GM19239 (cell line): ENCODE measurements around the gene MID1.

Experiments used
- DNase-seq: peaks from one replicate; pipeline ENCODE4 v3.0.0; 2011; ENCODE audit warnings: low spot score; ENCODE audit not compliant: insufficient read length
- FAIRE-seq: peaks from 2 replicates; lab custom pipeline; 2011; peaks lifted over from hg19 to GRCh38; lab: Jason Lieb, UNC

Gene MID1

DNA sequence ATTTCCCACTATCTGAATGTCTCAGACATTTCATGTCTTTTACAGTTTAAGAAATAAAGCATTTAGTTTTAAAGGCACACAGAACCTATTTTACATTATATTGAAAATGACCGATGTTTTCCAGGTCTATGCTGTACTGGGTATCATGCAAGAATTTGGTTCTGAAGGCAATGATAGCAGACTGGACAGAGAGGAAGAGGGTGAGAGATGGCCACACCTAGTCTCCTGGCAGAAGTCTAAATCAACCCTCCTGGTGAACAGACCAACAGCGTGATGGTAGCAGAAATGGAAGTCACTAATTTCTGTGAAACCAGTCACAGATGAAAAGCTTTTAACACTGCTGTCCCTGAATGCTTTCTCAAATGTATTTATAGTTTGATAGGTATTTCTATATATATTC lies 41.9 kb downstream of the MID1 start:
- DNase-seq (no peak), FAIRE-seq (no peak)

DNA sequence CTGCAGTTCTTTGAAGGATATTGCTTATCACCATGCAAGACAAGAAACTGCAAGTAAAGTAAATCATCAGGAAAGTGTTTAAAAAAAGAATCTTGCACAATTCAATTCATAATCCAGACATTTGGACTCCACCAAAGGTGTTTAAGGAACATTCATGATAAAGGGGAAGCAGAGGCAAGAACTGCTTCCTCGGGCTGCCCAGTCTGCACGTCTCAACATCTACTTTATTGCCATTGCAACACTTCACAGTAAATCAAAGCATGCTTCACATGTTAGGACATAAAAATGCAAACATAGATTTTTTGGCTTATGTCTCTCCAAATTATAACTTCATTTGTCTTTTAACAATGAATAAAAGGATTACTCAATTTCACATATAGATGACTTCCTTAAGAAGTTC lies 42.5 kb downstream of the MID1 start:
- DNase-seq (no peak), FAIRE-seq (no peak)

DNA sequence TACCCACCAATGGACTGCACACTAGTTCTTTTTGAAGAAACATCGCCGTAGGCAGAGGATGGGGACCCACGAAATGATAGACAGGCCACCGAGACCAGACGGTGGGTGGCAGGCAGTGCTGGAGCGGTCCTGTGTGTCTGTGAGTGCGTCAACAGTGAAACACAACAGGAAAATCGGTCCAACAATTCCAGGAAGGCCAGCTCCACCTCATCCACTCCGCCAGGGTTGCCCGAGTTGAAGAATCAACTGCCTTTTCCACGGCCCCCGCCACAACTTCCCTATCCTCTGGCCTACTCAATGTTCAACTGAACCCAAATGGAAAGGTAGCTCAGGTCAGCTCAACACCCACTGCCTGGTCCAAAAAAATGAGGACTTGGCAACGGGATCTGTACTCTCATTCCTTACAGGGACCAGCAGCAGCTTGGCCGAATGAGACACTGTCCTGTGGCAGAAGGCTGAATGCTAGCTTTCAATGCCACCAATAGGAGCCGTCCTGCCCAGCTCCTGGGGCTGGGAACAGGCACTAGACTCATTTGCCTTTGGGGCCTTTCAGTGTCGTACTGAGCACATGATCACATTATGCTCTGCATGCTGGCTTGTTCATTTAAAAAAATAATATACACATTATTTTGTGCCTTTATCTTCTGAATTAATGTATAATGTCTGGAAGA lies 43.5 kb downstream of the MID1 start:
- DNase-seq (no peak), FAIRE-seq (no peak)

DNA sequence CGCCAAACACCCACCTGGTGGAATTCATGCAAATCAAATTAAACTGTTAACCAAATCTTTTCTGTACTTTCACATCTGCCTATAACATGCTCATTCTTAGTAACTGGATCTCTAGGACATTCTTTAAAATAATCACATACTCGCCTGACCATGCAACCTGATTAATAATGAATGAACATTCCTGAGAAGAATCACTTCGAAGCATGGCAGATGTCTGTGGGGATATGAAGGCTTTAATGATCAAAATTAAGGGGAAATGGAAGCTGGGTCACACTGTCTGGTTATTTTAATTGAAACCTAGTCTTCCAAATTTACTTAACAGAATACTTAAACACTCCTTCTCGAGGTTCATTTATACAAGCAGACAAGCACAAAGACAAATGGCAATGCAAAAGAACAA lies 44.2 kb downstream of the MID1 start:
- FAIRE-seq (no peak), DNase-seq (no peak)

GRCh38 chrX:10574663-10575062 lies 45.7 kb downstream of the MID1 start:
- FAIRE-seq (no peak), DNase-seq (no peak)

DNA sequence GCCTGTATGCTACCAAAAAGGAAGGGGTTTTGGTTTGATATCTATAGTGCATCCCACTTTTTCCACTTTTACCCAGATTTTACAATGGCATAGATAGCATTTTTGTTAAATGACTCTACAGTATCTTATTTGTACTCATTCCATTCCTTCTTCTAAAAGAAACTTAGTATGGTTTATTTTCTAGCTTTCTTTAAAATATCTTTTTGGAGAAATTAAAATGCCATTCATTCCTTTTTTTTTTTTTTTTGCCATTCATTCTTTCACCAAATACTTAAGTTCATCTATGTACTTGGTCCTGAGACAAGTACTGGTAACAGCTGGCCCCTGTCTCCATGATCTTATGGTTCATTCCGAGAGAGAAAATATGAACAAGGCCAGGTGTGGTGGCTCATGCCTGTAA lies 49.1 kb downstream of the MID1 start:
- no peak for DNase-seq
- no peak for FAIRE-seq

GRCh38 chrX:10570601-10571000 lies 49.8 kb downstream of the MID1 start:
- no peak for FAIRE-seq
- DNase-seq, result no peak

DNA sequence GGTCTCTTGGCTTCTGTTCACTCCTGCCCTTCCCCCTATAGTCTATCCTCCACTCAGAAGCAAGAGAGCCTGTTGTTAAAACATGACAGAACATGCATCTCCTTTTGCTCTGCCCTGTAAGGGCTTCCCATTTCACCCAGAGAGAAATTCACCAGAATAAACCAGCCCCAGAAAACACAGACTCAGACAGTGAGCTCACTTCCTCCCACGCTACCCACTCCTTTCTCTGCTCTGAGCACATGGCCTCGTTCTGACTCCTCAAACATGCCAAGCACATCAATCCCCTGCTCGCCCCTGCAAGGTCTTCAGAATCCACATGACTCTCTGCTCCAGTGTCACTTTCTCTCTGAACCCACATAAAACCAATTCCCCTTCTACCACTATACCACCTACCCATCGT lies 50.4 kb downstream of the MID1 start:
- no peak for DNase-seq
- no peak for FAIRE-seq

DNA sequence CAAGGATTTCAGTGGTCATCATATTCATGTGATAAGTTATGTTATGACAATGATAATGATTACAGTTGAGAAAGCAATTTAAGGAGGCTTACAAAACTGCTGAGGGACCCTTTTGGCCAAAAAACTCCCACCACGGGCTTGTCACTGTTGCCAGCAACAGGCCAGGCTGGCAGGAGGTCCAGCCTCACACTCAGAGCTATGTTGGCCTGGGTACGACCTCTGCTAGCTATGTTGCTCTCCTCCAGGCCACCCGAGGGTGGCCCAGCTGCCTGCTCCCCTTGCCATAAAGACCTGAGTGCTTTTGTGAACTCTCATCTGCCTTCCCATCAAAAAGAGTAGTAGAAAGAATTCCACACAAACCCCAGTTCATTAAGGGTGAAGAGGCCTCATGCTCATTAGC lies 52.0 kb downstream of the MID1 start:
- FAIRE-seq, result no peak
- no peak for DNase-seq

DNA sequence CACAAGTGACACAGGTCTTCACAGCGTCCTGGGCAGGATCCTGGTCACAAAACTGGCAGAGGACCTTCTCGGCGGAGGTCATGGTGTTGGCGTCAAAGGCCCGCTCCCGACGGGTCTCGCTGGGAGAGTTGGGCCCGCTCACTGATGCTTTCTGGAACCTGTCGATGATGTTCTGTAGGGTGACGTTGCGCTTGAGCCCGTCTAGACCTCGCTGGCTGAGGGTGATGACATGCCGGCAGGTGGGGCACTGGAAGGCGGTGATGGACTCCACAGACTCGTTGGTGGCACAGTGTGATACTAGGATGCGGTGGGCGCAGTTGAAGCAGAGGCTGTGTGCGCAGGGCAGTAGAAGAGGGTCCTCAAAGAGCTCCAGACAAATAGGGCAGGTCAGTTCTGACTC lies 53.2 kb downstream of the MID1 start:
- FAIRE-seq (no peak), DNase-seq (no peak)

GRCh38 chrX:10566716-10567097 lies 53.7 kb downstream of the MID1 start:
- FAIRE-seq (no peak), DNase-seq (no peak)

GRCh38 chrX:10564484-10564883 lies 55.9 kb downstream of the MID1 start:
- FAIRE-seq (no peak), DNase-seq (no peak)

- no peak for DNase-seq
- FAIRE-seq, result no peak
Measured at GRCh38 chrX:10557166-10557565, 63.2 kb downstream of the MID1 start.

GRCh38 chrX:10556405-10556804 lies 64.0 kb downstream of the MID1 start:
- FAIRE-seq (no peak), DNase-seq (no peak)

DNA sequence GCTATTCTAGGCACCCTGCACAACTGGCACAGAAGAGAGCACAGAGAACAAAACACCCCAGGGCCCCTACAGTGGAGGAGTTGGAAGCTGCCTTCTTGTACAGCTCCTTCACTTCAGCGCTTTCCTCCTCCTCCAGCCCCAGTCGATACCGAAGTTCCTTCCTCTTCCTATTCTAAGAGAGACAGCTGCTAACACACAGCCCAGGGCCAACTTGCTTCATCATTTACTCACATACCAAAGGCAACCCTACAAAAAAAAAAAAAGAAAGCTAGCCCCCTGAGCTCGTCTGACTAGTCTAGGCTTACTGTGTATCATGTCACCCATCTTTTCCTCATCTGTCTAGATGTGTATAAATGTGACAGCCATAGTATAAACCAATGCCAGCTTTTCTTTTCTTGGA lies 64.5 kb downstream of the MID1 start:
- FAIRE-seq (no peak), DNase-seq (no peak)

- DNase-seq (no peak), FAIRE-seq (no peak)
Measured at GRCh38 chrX:10554612-10555270, 65.6 kb downstream of the MID1 start.

- DNase-seq (no peak), FAIRE-seq (no peak)
Measured at GRCh38 chrX:10549280-10549679, 71.1 kb downstream of the MID1 start.

DNA sequence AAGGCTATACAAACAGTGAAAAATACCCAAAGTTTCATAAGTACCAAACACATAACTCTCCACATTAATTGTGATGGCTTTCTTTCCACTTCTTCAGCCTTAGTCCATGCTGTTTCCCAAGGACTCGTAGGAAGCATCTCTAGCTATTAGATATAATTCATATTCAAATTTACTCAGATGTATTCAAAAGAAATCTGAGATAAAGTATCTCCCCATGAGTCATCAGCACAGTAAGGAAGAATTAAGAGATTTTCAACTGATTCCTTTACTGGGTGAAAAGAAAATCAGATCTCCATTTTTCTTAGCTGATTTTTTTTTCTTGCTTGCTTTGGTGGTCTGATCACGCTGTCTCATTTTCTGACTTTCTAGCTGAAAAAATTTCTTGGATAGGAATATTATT lies 71.7 kb downstream of the MID1 start:
- DNase-seq, result no peak
- FAIRE-seq, result no peak

DNA sequence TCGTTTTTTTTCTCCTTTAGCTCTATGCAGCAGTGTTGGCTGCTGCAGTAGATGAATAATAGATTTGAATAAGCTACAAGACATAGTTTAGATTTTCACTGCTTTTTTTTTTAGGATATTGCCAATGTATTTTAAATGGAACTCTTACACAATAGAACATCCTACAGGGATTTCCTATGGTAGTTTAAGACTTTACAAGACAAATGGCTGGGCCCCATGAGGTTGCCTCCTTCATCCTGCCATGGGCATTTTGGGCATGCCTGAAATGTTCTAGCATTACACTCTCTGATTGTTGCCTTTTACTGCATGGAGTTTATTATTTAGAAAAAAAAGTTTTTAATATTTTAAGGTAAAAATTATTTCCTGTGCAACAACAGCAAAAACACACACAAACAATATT lies 74.5 kb downstream of the MID1 start:
- DNase-seq (no peak), FAIRE-seq (no peak)

GRCh38 chrX:10542586-10542985 lies 77.8 kb downstream of the MID1 start:
- no peak for FAIRE-seq
- no peak for DNase-seq

DNA sequence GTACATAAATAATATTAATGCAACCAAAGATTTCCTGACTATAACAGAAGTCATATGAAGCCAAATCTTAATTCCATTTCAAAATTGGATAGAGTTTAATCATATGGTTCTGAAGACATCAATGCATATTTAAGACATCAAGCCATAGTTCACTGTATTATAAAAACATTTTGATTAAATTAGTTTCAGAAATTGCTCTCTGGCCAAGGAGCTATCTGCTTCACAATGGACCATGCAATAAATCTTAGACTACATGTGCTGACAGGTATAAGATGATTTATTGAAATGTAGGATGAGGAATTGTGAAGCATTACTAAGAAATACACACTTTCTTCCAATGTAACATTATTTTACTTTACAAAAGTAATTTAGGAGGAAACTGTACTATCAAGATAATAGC lies 81.6 kb downstream of the MID1 start:
- FAIRE-seq, result no peak
- no peak for DNase-seq

DNA sequence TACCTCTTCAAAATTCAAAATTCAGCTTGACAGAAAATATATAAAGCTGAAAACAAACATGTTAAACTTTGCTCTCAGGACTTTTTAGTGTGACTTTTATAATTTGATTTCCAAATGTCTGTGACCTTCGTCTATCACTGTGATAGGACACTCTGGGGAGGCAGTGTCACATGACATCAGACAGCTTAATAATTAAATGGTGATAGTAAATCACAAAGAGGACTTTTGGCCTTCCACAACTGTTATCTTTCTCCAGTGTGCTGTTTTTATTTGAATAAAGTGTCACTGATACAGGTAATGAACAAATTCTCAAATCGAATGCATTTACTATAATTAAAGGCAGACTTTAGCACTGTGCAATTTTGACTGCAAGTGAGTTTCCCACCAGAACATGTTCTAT lies 83.1 kb downstream of the MID1 start:
- FAIRE-seq (no peak), DNase-seq (no peak)
